COLO829 (cell line): Measurements from ENCODE around the gene CKMT2.
"Not testable (repeated sequence)": the region's sequence is repeated elsewhere in the genome, so short reads cannot be mapped to it uniquely, and the experiment has no call there.

Source experiments
- DNase-seq: peaks from one replicate; pipeline ENCODE4 v3.0.0; 2012; ENCODE audit warnings: low spot score

Gene CKMT2

GRCh38 chr5:81251922-81252321, 18.8 kb downstream of the CKMT2 start:
- no peak for DNase-seq

DNA sequence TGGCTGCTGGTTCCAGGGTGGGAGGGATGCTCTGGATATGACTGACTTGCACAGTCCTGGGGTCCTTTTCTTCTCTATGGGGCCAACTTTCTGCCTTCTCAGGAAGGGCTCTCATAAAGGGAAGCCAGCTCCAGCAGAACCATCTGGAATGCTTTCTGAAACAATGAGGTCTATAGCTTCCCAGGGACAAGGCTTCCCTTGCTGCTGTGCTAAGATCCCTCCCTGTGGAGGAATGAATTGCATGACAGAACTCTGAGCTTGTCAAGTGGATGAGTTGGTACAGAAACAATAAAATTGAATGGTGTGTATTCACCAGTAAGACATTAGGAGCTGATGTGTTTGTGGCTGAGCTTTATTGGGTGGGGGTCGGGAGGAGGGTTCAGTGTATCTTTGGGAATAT, 19.8 kb downstream of the CKMT2 start:
- no peak for DNase-seq

DNA sequence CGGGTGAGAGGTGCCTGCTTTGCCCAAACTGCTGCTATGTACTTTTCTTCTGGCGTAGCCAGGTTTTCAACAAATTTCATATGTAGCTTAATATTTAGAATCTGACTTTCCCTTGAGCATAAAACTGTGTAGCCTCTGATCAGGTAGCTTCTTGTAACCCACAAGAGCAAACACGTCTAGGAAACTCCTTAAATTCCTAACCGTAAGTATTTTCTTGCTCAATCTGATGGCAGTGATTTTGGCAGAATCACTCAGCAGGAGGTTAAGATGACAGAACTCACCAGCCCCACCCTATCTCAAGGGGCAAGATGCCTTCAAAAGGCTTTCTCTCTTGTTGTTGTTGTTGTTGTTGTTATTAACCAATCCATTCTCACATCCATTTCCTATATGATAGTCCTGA, 20.8 kb downstream of the CKMT2 start:
- no peak for DNase-seq

DNA sequence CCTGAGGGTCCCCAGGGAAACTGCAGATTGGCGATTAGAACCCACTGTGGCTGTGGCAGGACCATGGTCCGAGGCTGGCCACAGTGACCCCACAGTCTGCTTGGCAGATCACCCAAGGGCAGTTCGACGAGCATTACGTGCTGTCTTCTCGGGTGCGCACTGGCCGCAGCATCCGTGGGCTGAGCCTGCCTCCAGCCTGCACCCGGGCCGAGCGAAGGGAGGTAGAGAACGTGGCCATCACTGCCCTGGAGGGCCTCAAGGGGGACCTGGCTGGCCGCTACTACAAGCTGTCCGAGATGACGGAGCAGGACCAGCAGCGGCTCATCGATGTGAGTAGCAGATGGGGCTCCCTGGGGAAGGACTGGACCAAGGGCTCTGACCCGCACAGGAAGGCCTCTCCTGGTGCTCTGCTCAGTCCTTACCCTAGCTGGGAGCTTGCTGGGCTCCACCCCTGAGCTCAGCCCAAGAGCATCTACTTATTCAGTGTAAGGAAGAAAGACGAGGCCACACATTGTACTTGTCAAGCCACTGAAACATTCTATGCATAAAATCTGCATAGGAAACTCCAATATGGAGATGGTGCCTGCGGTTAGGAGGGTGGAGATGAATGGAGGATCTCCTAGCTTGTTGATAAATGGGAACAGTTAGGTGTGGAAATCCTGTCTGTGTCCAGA, 21.9 kb downstream of the CKMT2 start:
- DNase-seq: no peak

DNA sequence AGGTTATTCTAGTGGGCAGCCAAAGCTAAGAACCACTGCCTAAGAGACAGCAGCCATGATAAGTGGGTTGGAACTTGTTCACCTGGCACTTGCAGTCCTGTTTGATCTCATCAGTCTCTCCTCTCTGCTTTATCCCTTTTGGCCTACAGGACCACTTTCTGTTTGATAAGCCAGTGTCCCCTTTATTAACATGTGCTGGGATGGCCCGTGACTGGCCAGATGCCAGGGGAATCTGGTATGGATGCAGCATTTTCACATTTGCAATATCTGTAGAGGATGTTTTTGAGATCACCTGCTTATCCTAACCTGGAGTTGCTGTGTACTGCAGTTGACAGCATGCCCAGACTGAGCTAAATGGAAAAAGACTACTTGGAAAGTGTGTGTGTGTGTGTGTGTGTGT, 23.6 kb downstream of the CKMT2 start:
- no peak for DNase-seq

DNA sequence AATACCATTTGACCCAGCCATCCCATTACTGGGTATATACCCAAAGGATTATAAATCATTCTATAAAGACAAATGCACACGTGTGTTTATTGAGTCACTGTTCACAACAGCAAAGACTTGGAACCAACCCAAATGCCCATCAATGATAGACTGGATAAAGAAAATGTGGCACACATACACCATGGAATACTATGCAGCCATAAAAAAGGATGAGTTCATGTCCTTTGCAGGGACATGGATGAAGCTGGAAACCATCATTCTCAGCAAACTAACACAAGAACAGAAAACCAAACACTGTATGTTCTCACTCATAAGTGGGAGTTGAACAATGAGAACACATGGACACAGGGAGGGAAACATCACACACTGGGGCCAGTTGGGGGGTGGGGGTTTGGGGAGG, 29.7 kb downstream of the CKMT2 start:
- not testable (repeated sequence) for DNase-seq

GRCh38 chr5:81265101-81265500, 32.0 kb downstream of the CKMT2 start:
- DNase-seq: no peak

GRCh38 chr5:81268521-81269196, 35.5 kb downstream of the CKMT2 start:
- peak; percentile 79 for DNase-seq

GRCh38 chr5:81269751-81270393, 36.8 kb downstream of the CKMT2 start:
- DNase-seq: no peak

GRCh38 chr5:81270394-81271027, 37.4 kb downstream of the CKMT2 start:
- not testable (repeated sequence) for DNase-seq

- no peak for DNase-seq
Measured at GRCh38 chr5:81283976-81284375, 50.9 kb downstream of the CKMT2 start.

- DNase-seq: no peak
Measured at GRCh38 chr5:81286059-81286617, 53.0 kb downstream of the CKMT2 start.

DNA sequence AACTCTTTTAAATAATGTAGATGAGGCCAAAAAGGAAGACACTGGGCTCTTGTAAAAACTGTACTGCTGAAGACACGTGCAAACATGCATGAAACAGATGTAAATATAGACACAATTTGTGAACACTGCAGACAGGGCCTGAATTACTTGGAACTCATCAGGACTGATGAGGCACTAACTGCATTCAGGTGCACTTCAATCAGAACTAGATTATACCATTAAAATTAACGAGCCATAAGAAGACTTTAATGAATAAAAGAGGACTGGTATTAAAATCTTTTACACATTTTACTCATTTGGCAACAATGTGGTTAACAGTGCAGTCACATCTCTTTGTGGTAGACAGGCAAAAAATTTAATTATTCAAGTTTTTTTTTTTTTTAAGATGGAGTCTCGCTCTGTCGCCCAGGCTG, 54.9 kb downstream of the CKMT2 start:
- DNase-seq: no peak

DNA sequence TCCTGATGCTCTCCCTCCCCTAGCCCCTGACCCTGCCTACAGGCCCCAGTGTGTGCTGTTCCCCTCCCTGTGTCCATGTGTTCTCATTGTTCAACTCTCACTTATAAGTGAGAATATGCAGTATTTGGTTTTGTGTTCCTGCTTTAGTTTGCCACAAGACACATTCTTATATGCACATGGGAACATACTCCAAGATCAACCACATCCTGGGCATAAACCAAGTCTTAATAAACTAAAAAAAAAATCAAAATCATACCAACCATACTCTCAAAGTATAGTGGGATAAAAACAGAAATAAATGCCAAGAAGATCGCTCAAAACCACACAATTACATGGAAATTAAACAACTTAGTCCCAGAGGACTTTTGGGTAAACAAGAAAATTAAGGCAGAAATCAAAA, 57.0 kb downstream of the CKMT2 start:
- DNase-seq: no peak

DNA sequence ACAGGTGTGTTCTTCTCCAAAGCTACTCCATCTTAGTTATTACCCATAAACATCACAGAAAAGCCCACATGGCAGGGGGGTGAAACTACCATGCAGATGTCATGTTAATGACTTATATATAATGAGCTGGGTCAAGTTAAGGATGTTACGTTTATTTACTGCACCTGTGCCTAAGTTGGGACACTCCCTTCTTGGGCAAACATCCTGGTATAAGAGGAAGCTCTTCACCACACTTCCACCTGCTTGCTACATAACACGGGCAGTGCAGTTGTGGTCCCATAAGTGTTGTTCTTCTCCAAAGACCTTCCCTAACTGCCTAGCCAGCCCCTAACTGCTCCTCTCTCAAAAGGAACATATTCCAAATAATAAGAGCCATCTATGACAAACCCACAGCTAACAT, 59.0 kb downstream of the CKMT2 start:
- no peak for DNase-seq

GRCh38 chr5:81294021-81294420, 60.9 kb downstream of the CKMT2 start:
- not testable (repeated sequence) for DNase-seq

- no peak for DNase-seq
Measured at GRCh38 chr5:81297531-81297930, 64.4 kb downstream of the CKMT2 start.

DNA sequence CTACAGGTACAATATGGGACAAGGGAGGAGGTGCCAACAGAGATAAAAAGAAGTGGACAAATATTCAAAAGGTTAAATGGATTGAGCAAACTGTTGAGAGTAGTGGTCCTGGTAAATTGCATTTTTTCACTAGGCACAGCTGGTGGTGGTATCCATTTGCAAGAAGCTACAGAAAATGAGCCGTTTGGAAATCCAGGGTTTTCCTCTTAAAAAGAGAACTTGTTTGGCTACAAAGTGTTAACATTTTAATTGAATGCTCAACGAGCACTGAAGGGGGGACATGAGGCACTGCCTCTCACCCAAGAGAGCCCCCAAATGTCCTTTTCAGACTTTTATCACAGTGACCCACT, 67.8 kb downstream of the CKMT2 start:
- no peak for DNase-seq

DNA sequence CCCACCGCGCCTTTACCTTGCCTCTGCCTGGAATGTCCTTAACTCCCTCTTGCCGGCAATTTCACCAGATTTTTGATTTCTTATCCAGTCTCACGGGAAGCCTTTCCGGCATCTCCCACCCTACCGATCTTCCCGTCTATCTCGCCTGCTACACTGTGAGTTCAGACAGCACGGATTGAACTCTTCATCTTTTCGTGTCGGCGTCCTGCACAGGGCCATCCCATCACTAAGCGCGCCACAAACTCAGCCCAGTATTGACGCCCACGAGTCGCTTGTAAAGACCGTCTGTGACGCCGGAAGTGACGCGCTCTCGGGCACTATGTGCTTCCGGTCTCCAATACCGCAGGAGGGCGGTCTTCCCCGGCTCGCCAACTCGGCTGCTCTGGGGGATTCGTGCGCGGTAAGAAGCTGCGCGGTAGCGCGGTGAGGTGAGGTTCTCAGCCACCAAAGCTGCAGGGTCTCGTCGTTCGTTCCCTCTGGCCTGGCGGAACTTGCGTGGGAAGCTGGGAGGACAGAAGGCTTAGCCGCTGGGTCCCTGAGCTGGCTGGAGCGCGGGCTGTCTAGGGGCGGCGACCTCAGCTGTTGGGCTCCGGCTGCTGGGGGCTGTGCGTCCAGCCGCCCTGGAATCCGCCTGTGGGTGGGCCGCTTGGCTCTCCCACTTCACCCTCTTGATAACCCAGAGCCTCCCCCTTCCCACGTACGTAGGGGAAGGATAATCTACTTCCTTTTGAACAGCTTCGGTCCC, 68.3 kb downstream of the CKMT2 start, which contains the start of gene ZCCHC9:
TSS of gene ZCCHC9 (plus strand) at position 317 of the 745 bp plus-strand sequence. CDS start 3,171 bp downstream, outside the sequence.
- peak; percentile 31 for DNase-seq

DNA sequence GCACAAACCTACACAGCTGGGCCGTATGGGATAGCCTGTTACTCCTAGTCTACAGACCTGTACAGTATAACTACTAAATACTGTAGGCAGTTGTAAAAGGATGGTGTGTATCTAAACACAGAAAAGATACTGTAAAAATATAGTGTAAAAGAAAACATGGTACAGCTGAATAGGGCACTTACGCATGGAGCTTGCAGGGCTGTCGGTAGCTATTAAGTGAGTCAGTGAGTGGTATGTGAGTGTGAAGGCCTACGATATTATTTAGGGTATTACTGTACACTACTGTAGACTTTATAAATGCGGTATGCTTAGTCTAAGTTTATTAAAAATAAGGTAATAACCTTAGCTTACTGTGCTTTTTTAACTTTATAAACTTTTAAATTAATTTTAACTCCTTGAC, 69.5 kb downstream of the CKMT2 start:
- no peak for DNase-seq

GRCh38 chr5:81303563-81303962, 70.4 kb downstream of the CKMT2 start:
- peak; percentile 50 for DNase-seq

DNA sequence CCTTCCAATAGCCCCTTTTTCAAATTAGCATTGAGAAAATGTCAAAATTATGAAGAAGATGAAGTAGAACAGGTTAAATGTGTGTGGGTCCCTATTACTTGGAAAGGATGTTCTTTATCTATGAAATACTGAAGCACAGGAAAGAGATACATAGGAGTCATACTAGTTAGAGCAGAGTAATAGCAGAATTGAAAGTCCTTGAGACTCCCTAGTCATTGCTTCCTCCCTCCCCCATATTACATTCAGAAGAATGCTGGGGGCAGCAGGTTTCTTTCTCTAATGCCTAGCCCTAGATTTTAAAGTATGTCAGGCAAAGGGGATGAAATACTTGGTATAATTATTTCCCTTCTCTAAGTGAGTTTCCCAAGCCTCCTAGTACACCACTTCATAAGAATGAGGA, 72.7 kb downstream of the CKMT2 start:
- no peak for DNase-seq
